Neural cell (in vitro differentiated cells): ENCODE results near the gene ALAS1. TPM values are rescaled to one million over a fixed set of nuclear protein-coding genes. Genes with fewer than 3 reads are reported as not detected.

Source experiments
- H2AFZ ChIP-seq: fragments of 200-600, 300-800 bp; sonication (generic), shearing (Covaris generic); 2 replicates; pipeline ENCODE4 v1.6.0; 2014; ENCODE audit warnings: low read depth, mild to moderate bottlenecking, antibody characterized with exemption, low read length, moderate library complexity
- H3F3A ChIP-seq: fragments of 200-600 bp; shearing (Covaris generic); 2 replicates; pipeline ENCODE4 v1.6.1; 2016; ENCODE audit warnings: mild to moderate bottlenecking, moderate library complexity, mixed read lengths, antibody characterized with exemption, low read length; ENCODE audit not compliant: insufficient read depth, poor library complexity, severe bottlenecking
- H3K27ac ChIP-seq: fragments of 200-600, 300-800 bp; sonication (generic), shearing (Covaris generic); 2 replicates; pipeline ENCODE4 v1.5.1; 2014; ENCODE audit warnings: mild to moderate bottlenecking, low read length, moderate library complexity
- H3K27me3 ChIP-seq: fragments of 300-800, 200-600 bp; sonication (generic), shearing (Covaris generic); 2 replicates; pipeline ENCODE4 v1.6.0; 2014; ENCODE audit warnings: mild to moderate bottlenecking, low read depth, low read length, moderate library complexity; ENCODE audit not compliant: insufficient read depth
- H3K36me3 ChIP-seq: fragments of 300-800, 200-600 bp; sonication (generic), shearing (Covaris generic); 2 replicates; pipeline ENCODE4 v1.5.1; 2014; ENCODE audit warnings: mild to moderate bottlenecking, antibody characterized with exemption, low read length, moderate library complexity; ENCODE audit not compliant: insufficient read depth
- H3K4me2 ChIP-seq: fragments of 300-800, 200-600 bp; sonication (generic), shearing (Covaris generic); 2 replicates; pipeline ENCODE4 v1.6.0; 2014; ENCODE audit warnings: mild to moderate bottlenecking, low read length
- H3K4me3 ChIP-seq: fragments of 300-800, 200-600 bp; sonication (generic), shearing (Covaris generic); 2 replicates; pipeline ENCODE4 v1.5.1; 2014; ENCODE audit warnings: mild to moderate bottlenecking, low read length, moderate library complexity
- H3K79me2 ChIP-seq: fragments of 200-600 bp; shearing (Covaris generic); replicated peaks from 2 replicates; pipeline ENCODE4 v1.6.0; 2014; ENCODE audit warnings: mild to moderate bottlenecking, low read length, moderate library complexity; ENCODE audit not compliant: insufficient read depth
- H3K9ac ChIP-seq: fragments of 300-800, 200-600 bp; sonication (generic), shearing (Covaris generic); 2 replicates; pipeline ENCODE4 v1.6.1; 2016; ENCODE audit warnings: mild to moderate bottlenecking, low read length, mixed read lengths
- H3K9me2 ChIP-seq: fragments of 200-600 bp; shearing (Covaris generic); 2 replicates; pipeline ENCODE4 v1.6.1; 2016; ENCODE audit warnings: mild to moderate bottlenecking, low read length, mixed read lengths; ENCODE audit not compliant: insufficient read depth
- H3K9me3 ChIP-seq: fragments of 200-600, 300-800 bp; sonication (generic), shearing (Covaris generic); 2 replicates; pipeline ENCODE4 v1.6.1; 2016; ENCODE audit warnings: mild to moderate bottlenecking, mixed run types, low read length, moderate library complexity, mixed read lengths
- H4K20me1 ChIP-seq: fragments of 200-600 bp; shearing (Covaris generic); 2 replicates; pipeline ENCODE4 v1.6.1; 2016; ENCODE audit warnings: mild to moderate bottlenecking, mixed run types; ENCODE audit not compliant: insufficient read depth
- CTCF ChIP-seq: fragments of 450-650 bp; IDR thresholded peaks from 2 replicates; pipeline ENCODE4 v1.5.1; 2014; ENCODE audit warnings: antibody characterized with exemption, mild to moderate bottlenecking, moderate library complexity; ENCODE audit not compliant: poor library complexity, severe bottlenecking
- EP300 ChIP-seq: fragments of 450-650 bp; conservative IDR thresholded peaks from 2 replicates; pipeline ENCODE4 v1.6.1; 2014; ENCODE audit warnings: antibody characterized with exemption, mild to moderate bottlenecking, moderate library complexity; ENCODE audit not compliant: poor library complexity, severe bottlenecking
- EZH2 ChIP-seq: fragments of 200-600, 300-800 bp; shearing (Covaris generic), sonication (generic); IDR thresholded peaks from 2 replicates; pipeline ENCODE4 v1.6.1; 2014; ENCODE audit warnings: antibody characterized with exemption, low read length, borderline replicate concordance, mild to moderate bottlenecking; ENCODE audit not compliant: insufficient read depth, poor library complexity, severe bottlenecking
- MXI1 ChIP-seq: fragments of 450-650 bp; conservative IDR thresholded peaks from 2 replicates; pipeline ENCODE4 v1.6.1; 2014; ENCODE audit warnings: antibody characterized with exemption, mild to moderate bottlenecking; ENCODE audit not compliant: poor library complexity, severe bottlenecking
- POLR2AphosphoS5 ChIP-seq: IDR thresholded peaks from 2 replicates; pipeline ENCODE4 v1.6.1; 2012
- RAD21 ChIP-seq: fragments of 450-650 bp; conservative IDR thresholded peaks from 2 replicates; pipeline ENCODE4 v1.6.1; 2014; ENCODE audit warnings: antibody characterized with exemption, mild to moderate bottlenecking, moderate library complexity
- REST ChIP-seq: IDR thresholded peaks from 2 replicates; pipeline ENCODE4 v1.6.1; 2012; ENCODE audit warnings: borderline replicate concordance
- SMC3 ChIP-seq: fragments of 450-650 bp; conservative IDR thresholded peaks from 2 replicates; pipeline ENCODE4 v1.6.1; 2014; ENCODE audit warnings: antibody characterized with exemption, mild to moderate bottlenecking, moderate library complexity; ENCODE audit not compliant: poor library complexity
- TAF1 ChIP-seq: IDR thresholded peaks from 2 replicates; pipeline ENCODE4 v1.6.1; 2012; ENCODE audit warnings: low read depth
- polyA plus RNA-seq: library from polyadenylated mRNA; depleted of rRNA; stranded (reverse); fragments of >200 nt; gene quantifications from 2 replicates; pipeline ENCODE4 v1.2.3, GENCODE V29; 2014

ALAS1 gene
- polyA plus RNA-seq, 1 donor from 2014 or later: 66.0 TPM

GRCh38 chr3:52228751-52229291 is 30.9 kb downstream of the ALAS1 start:
- TF ChIP-seq REST: no peak
- TF ChIP-seq CTCF: no peak
- TF ChIP-seq RAD21: no peak
- TF ChIP-seq TAF1: no peak
- no peak for TF ChIP-seq EZH2
- TF ChIP-seq MXI1: no peak
- no peak for TF ChIP-seq SMC3
- no peak for TF ChIP-seq POLR2AphosphoS5
- TF ChIP-seq EP300: no peak
- H3K4me2 ChIP-seq: no peak overlapping the region
- no peaks in the 10 kb centered on the region for H3K79me2 ChIP-seq
- peaks cover 8% of the 10 kb centered on the region for H3K36me3 ChIP-seq
- H3K9ac ChIP-seq: no peak overlapping the region
- no peak overlapping the region for H2AFZ ChIP-seq
- H3K4me3 ChIP-seq: no peak overlapping the region
- no peak overlapping the region for H3K27ac ChIP-seq
- H4K20me1 ChIP-seq: no peaks in the 10 kb centered on the region
- H3K9me3 ChIP-seq: no peaks in the 10 kb centered on the region
- H3F3A ChIP-seq: no peaks in the 10 kb centered on the region
- H3K27me3 ChIP-seq: no peaks in the 10 kb centered on the region
- no peaks in the 10 kb centered on the region for H3K9me2 ChIP-seq

- no peak overlapping the region for H3K4me2 ChIP-seq
- no peaks in the 10 kb centered on the region for H3K9me2 ChIP-seq
- no peak overlapping the region for H2AFZ ChIP-seq
- no peaks in the 10 kb centered on the region for H3K27me3 ChIP-seq
- H3K27ac ChIP-seq: no peak overlapping the region
- TF ChIP-seq TAF1 (no peak), EZH2 (no peak), EP300 (no peak), MXI1 (no peak), CTCF (no peak), POLR2AphosphoS5 (no peak), REST (no peak), SMC3 (no peak), RAD21 (no peak)
- no peak overlapping the region for H3K4me3 ChIP-seq
- no peak overlapping the region for H3K9ac ChIP-seq
- H3K36me3 ChIP-seq: peaks cover 8% of the 10 kb centered on the region
- H3F3A ChIP-seq: no peaks in the 10 kb centered on the region
- no peaks in the 10 kb centered on the region for H3K9me3 ChIP-seq
- H4K20me1 ChIP-seq: no peaks in the 10 kb centered on the region
- no peaks in the 10 kb centered on the region for H3K79me2 ChIP-seq
Observed at GRCh38 chr3:52229656-52230055, 31.7 kb downstream of the ALAS1 start.
